Upper lobe of right lung (tissue), 1 donor: ENCODE measurements around the gene ZNF664. TPM values are rescaled to one million over a fixed set of nuclear protein-coding genes. Genes with fewer than 3 reads are reported as not detected.

Source experiments
- ATAC-seq: fragments of 200-7000 bp; cut with Tn5 transposase; one replicate; pipeline ENCODE4 v1.9.1; 2020; ENCODE audit warnings: mild to moderate bottlenecking, moderate library complexity
- DNase-seq: peaks from one replicate; pipeline ENCODE4 v3.0.0-alpha.2; 2020
- H3K27ac ChIP-seq: fragments of 200-600 bp; one replicate; pipeline ENCODE4 v1.8.0; 2022
- H3K27me3 ChIP-seq: fragments of 200-600 bp; one replicate; pipeline ENCODE4 v1.8.0; 2022; ENCODE audit warnings: mild to moderate bottlenecking
- H3K36me3 ChIP-seq: fragments of 200-600 bp; one replicate; pipeline ENCODE4 v1.8.0; 2022
- H3K4me1 ChIP-seq: fragments of 200-600 bp; one replicate; pipeline ENCODE4 v1.8.0; 2022
- H3K4me3 ChIP-seq: fragments of 200-600 bp; one replicate; pipeline ENCODE4 v1.8.0; 2022; ENCODE audit warnings: mild to moderate bottlenecking
- H3K9me3 ChIP-seq: fragments of 200-600 bp; one replicate; pipeline ENCODE4 v1.8.0; 2022
- CTCF ChIP-seq: fragments of 200-600 bp; IDR thresholded peaks from one replicate; pipeline ENCODE4 v1.8.0; 2022; ENCODE audit warnings: antibody characterized with exemption
- intact Hi-C: fragments of 100-400 bp; cut with DNase I; formaldehyde crosslinking; loops from one replicate; pipeline ENCODE4 v1.11.0; 2022
- total RNA-seq: library from RNA; stranded (reverse); fragmentation: NEBNext Ultra II Directional; extraction: Animal tissue kit (Norgen Biotek cat#: 25700); gene quantifications from one replicate; pipeline ENCODE4 v1.2.1, GENCODE V29; 2021
- donor health status: DM: no; HTN: yes; CAD: no; lungs with severe emphysema.

ZNF664 gene
- total RNA-seq, 1 donor from 2014 or later, result 92.3 TPM

- no peak for TF ChIP-seq CTCF
- DNase-seq (no peak), ATAC-seq (no peak)
- Histone ChIP-seq H3K27ac (peak overlapping the region; percentile 2), H3K36me3 (no peaks in the 10 kb centered on the region), H3K4me3 (no peak overlapping the region), H3K27me3 (no peaks in the 10 kb centered on the region), H3K4me1 (peaks cover 4% of the 10 kb centered on the region), H3K9me3 (no peaks in the 10 kb centered on the region)
- intact Hi-C loops, result no loop called here
Measured at GRCh38 chr12:124019115-124019514, 46.1 kb downstream of the ZNF664 start.

- Histone ChIP-seq H3K27me3 (no peaks in the 10 kb centered on the region), H3K27ac (peak overlapping the region; percentile 17)
Measured at GRCh38 chr12:124020514-124020949, 47.5 kb downstream of the ZNF664 start.

GRCh38 chr12:124021007-124021406 lies 48.0 kb downstream of the ZNF664 start:
- DNase-seq (no peak), ATAC-seq (peak; percentile 31)
- H3K4me3 ChIP-seq, result no peak overlapping the region
- no peak for TF ChIP-seq CTCF
- intact Hi-C loops, result no loop called here
- H3K4me1 ChIP-seq, result peaks cover 4% of the 10 kb centered on the region
- no peaks in the 10 kb centered on the region for H3K9me3 ChIP-seq
- no peaks in the 10 kb centered on the region for H3K27me3 ChIP-seq
- peak overlapping the region; percentile 17 for H3K27ac ChIP-seq
- H3K36me3 ChIP-seq, result no peaks in the 10 kb centered on the region

More at GRCh38 chr12:124020514-124020949, 47.5 kb downstream of the ZNF664 start:
- DNase-seq, result no peak
- Histone ChIP-seq H3K36me3 (no peaks in the 10 kb centered on the region), H3K4me3 (no peak overlapping the region), H3K9me3 (no peaks in the 10 kb centered on the region), H3K4me1 (peaks cover 4% of the 10 kb centered on the region)
- intact Hi-C loops, result no loop called here
- ATAC-seq, result no peak
- no peak for TF ChIP-seq CTCF

GRCh38 chr12:124022161-124022560 lies 49.1 kb downstream of the ZNF664 start:
- Histone ChIP-seq H3K4me3 (no peak overlapping the region), H3K4me1 (peaks cover 4% of the 10 kb centered on the region), H3K36me3 (no peaks in the 10 kb centered on the region), H3K9me3 (no peaks in the 10 kb centered on the region), H3K27me3 (no peaks in the 10 kb centered on the region), H3K27ac (no peak overlapping the region)
- intact Hi-C loops, result no loop called here
- no peak for TF ChIP-seq CTCF
- no peak for ATAC-seq
- DNase-seq, result no peak

GRCh38 chr12:124024263-124024678 lies 51.3 kb downstream of the ZNF664 start:
- Histone ChIP-seq H3K4me1 (peaks cover 4% of the 10 kb centered on the region), H3K9me3 (no peaks in the 10 kb centered on the region), H3K4me3 (no peak overlapping the region), H3K27me3 (no peaks in the 10 kb centered on the region), H3K27ac (no peak overlapping the region), H3K36me3 (no peaks in the 10 kb centered on the region)
- intact Hi-C loops, result no loop called here
- DNase-seq, result no peak
- no peak for ATAC-seq
- TF ChIP-seq CTCF, result no peak

- H3K27me3 ChIP-seq, result no peaks in the 10 kb centered on the region
- no peaks in the 10 kb centered on the region for H3K9me3 ChIP-seq
- DNase-seq (no peak), ATAC-seq (no peak)
- H3K27ac ChIP-seq, result no peak overlapping the region
- intact Hi-C loops, result no loop called here
- no peak for TF ChIP-seq CTCF
- H3K4me3 ChIP-seq, result no peak overlapping the region
- no peaks in the 10 kb centered on the region for H3K36me3 ChIP-seq
- peaks cover 4% of the 10 kb centered on the region for H3K4me1 ChIP-seq
Measured at GRCh38 chr12:124024776-124025175, 51.8 kb downstream of the ZNF664 start.
